NT2/D1 (cell line): ENCODE results near the gene SBDS.

Experiments used
- SUZ12 ChIP-seq: IDR thresholded peaks from 2 replicates; pipeline ENCODE4 v1.6.1; 2011; ENCODE audit not compliant: insufficient read length, insufficient read depth; ENCODE audit errors: extremely low read depth
- YY1 ChIP-seq: IDR thresholded peaks from 2 replicates; pipeline ENCODE4 v1.6.1; 2011; ENCODE audit not compliant: insufficient read length, insufficient read depth
- ZNF274 ChIP-seq: IDR thresholded peaks from 2 replicates; pipeline ENCODE4 v1.6.1; 2011; ENCODE audit warnings: mild to moderate bottlenecking, low read depth, low read length

- TF ChIP-seq SUZ12 (no peak), YY1 (no peak), ZNF274 (no peak)
Measured at GRCh38 chr7:66953044-66953427, 42.4 kb downstream of the SBDS start.
